GM12872 (cell line): ENCODE data around the gene C19orf12.

Experiments
- TF ChIP-seq, protein P1 (sequence below): IDR thresholded peaks from 3 replicates; pipeline ENCODE4 v1.5.1; 2011; ENCODE audit warnings: low read depth, mild to moderate bottlenecking, low read length, moderate library complexity; ENCODE audit not compliant: insufficient read depth

C19orf12 gene

DNA sequence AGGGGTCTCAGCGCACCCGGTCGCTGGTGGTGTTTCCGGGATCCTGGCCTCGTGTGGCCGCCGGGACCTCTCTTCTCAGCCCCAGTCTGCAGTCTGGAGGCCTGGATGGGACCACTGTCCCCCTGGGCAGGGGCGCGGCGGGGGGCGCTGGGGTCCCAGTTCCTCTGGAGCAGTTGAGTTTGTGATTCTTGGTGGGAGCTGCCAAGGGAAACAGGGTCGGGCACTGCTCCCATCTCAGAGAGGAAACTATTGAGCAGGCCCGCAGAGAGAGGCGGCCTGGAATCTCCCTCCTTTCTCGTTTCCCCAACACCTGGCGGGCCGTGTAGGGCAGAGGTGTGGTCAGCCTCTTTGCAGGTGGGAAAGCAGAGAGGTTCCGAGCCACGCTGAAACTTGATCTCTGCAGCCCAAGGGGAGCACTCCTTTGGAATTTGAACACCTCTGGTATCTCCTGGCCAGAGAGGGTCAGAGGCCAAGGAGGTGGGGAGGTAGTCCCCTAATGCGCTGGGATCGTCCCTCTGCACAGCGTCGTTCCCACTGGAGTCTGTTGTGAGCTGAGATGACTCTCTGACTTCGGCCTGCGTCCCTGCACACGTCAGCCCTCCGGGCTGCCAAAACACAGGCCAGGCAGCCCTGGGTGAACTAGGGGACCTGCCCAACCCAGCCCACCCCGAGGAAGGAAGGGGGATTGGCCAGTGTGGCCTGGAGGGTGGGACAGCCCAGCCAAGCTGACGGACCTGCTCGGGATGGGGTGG lies 49.1 kb downstream of the C19orf12 start:
- TF ChIP-seq, protein P1, sequence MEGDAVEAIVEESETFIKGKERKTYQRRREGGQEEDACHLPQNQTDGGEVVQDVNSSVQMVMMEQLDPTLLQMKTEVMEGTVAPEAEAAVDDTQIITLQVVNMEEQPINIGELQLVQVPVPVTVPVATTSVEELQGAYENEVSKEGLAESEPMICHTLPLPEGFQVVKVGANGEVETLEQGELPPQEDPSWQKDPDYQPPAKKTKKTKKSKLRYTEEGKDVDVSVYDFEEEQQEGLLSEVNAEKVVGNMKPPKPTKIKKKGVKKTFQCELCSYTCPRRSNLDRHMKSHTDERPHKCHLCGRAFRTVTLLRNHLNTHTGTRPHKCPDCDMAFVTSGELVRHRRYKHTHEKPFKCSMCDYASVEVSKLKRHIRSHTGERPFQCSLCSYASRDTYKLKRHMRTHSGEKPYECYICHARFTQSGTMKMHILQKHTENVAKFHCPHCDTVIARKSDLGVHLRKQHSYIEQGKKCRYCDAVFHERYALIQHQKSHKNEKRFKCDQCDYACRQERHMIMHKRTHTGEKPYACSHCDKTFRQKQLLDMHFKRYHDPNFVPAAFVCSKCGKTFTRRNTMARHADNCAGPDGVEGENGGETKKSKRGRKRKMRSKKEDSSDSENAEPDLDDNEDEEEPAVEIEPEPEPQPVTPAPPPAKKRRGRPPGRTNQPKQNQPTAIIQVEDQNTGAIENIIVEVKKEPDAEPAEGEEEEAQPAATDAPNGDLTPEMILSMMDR, result no peak

DNA sequence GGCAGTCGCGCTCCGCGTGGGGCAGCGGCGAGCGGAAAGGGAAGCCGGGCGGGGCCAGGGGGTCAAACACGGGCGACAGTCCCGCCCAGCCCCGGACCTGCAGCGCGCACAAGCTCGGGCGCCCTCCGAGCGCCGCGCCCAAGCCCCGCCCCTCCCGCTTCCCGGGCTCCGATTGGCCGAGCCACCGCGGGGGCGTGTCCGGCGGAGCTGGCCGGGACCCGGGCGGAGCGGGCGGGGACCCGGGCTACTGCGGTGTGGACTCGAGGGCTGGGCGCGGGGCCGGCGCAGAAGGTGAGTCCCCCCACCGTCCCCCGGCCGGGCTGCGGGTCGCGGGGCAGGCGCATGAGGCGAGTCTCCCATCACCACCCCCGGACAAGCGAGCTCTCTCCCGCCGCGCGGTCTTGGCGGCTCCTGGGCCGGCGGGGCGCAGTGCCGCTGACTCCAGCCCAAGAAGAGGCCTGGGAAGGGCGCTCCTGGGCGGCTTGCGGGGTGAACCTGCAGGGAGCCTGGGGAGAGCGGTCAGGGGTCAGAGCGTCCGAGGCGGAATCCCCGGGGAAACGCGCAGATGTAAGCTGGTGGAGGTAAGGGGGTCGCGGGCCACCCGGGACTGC lies 49.7 kb downstream of the C19orf12 start, which contains the start of gene PLEKHF1:
Gene PLEKHF1 (plus strand): TSS at position 247 of the 611 bp plus-strand sequence. CDS start 8,379 bp downstream, outside the sequence.
- TF ChIP-seq, protein P1, result no peak

DNA sequence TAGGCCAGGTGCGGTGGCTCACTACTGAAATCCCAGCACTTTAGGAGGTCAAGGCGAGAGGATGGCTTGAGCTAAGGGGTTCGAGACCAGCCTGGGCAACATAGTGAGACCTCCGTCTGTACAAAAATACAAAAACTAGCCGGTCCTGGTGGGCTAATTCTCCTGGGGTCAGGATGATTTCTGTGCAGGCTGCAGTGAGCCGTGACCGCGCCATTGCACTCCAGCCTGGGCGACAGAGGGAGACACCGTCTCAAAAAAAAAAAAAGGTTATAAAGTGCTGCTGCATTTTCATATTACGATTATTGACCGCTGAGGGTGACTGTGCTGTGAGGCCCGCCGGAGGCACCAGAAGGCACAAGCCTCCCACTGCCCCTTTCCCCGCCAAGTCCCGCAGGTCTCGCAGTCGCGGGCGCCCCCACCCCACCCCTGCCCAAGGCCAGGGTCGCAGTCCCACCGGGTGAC lies 50.3 kb downstream of the C19orf12 start:
- TF ChIP-seq, protein P1, result peak; percentile 27; the same call in 2 of the 3 replicates

DNA sequence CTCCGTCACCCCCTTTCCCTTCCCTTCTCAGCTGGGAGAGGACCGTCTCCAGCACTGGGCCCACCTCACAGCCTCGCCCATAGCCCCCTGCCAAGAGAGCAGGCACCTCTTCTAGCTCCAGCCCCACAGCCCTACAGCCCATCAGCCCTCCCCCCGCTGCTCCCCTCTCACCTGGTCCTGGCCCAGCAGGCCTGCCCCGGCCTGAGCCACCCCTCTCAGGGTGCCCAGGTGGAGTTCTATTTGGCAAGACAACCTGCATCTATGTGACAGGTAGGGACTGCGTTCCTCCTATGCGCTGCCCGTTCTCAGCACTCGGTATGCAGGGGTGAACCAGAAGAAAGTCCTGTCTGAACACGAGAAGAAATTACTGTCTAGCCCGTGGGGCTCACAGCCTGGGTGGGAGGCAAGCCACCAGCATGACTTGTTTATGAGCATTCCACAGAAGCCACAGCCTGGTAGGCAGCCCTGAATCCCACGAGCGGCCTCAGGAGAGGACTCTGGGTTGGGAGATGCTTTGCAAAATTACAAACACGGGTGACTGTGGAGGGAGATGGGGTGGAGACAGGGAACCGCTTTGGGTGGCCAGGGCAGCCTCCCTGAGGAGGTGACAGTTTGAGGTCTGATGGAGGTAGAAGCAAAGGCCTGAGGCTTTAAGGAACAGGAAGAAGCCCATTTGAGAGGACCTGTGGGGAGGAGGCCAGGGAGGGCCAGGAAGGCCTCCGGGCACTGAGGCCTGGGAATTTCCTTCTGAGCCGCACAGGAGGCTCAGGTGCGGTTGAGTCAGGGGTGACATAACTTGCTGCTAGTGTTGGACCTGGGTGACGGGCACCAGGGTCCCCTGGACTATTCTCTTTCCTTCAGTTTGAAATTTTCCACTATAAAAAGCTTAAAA lies 51.0 kb downstream of the C19orf12 start:
- TF ChIP-seq, protein P1, result no peak

DNA sequence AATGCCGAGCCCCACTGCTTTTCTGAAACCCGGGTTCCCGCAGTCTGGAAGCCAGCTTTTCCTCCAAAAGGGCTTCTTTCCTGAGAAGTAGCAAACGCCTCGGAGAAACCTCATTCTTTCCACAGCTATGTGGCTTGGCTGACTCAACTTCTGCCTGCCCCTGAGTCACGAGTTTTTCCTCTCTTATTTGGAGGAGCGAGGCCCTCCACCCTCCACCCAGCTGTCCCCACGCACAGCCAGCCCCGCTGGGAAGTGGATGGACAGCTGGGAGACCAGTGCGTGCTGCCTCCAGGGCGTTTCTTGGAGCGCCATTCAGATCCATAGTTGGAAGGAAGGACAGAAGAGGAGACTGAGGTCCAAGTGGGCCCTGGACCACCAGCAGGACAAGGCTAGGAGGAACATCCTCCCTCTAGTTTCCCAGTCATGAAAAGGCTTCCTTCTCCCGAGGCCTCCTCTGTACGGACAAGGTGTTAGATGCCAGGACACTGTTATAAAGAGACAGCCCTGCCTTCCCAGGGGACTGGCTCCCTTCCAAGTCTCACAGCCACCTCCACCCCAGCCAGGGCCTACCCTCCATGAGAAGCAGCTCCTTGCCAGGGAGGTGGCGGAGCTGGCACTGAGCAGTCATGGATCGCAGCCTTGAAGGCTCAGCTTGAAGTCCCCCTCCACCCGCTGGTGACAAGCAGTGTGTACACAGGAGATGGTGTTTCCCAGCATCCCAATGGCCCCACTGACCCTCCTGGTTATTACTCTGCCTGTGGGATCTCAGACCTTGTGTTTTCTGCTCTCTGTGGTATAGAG lies 52.3 kb downstream of the C19orf12 start:
- TF ChIP-seq, protein P1, result no peak

DNA sequence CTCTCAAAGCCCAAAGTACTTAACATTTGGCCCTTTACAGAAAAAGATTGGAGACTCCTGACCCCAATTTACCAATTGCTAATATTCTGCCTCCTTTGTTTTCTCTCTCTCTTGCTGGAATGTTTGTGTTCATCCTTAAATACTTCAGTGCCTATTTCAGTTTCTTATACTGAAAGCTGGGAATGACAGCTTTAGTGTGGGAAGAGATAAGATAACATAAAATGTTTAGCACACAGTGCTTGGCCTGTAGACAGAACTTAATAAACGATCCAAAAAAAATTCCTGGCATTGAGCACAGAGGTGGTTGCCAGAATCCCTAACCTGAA lies 52.8 kb downstream of the C19orf12 start:
- TF ChIP-seq, protein P1, result no peak

DNA sequence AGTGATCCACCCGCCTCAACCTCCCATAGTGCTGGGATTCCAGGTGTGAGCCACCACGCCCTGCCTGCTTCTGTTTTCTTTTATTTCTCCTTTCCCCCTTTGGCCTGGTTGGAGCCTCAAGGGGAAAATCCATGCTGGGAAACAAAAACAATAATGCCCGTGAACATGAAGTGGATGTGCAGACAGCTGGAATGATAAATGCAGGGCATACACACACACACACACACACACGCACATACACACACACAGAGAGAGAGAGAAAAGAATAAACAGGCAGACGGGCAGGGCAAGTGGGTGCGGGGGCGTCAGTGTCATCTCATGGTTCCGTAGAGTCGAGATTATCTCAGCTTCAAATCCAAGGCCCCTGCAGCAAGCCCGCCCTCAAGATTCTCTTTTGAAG lies 54.2 kb downstream of the C19orf12 start:
- TF ChIP-seq, protein P1, result no peak
